Vagina (tissue), 2 donors: ENCODE results near the gene IL19. TPM values are rescaled to one million over a fixed set of nuclear protein-coding genes. Genes with fewer than 3 reads are reported as not detected.

Experiments used
- DNase-seq, 2 donors: peaks; one replicate each; pipeline ENCODE4 v3.0.0-alpha.2; 2017; ENCODE audit errors: extremely low spot score in 2 of 2
- H3K27ac ChIP-seq: fragments of 200-600 bp; sonication (generic); one replicate; pipeline ENCODE4 v1.5.1; 2019
- H3K27me3 ChIP-seq: fragments of 200-600 bp; sonication (generic); one replicate; pipeline ENCODE4 v1.5.1; 2019
- H3K36me3 ChIP-seq, 2 donors: fragments of 200-600 bp; sonication (generic); one replicate each; pipeline ENCODE4 v1.5.1; 2017 to 2019
- H3K4me1 ChIP-seq: fragments of 200-600 bp; sonication (generic); one replicate; pipeline ENCODE4 v1.5.1; 2019
- H3K4me3 ChIP-seq, 2 donors: fragments of 200-600 bp; sonication (generic); 1 replicate in 1 of 2; 2 replicates in 1 of 2; pipeline ENCODE4 v1.5.1; 2016 to 2019
- H3K9me3 ChIP-seq: fragments of 200-600 bp; sonication (generic); one replicate; pipeline ENCODE4 v1.5.1; 2019
- POLR2A ChIP-seq, 2 donors: fragments of 450-650 bp; IDR thresholded peaks; one replicate each; pipeline ENCODE4 v1.6.1; 2017; ENCODE audit warnings: antibody characterized with exemption in 2 of 2, mild to moderate bottlenecking in 2 of 2, moderate library complexity in 2 of 2
- POLR2AphosphoS5 ChIP-seq, 2 donors: sonication (generic); formaldehyde crosslinking; IDR thresholded peaks; one replicate each; pipeline ENCODE4 v1.9.0; 2017; ENCODE audit warnings: antibody characterized with exemption in 2 of 2, mild to moderate bottlenecking in 2 of 2, low read depth in 1 of 2; ENCODE audit not compliant: insufficient read depth in 1 of 2
- intact Hi-C: fragments of 100-400 bp; cut with DNase I; formaldehyde crosslinking; loops from one replicate; pipeline ENCODE4 v1.15.1; 2023
- small RNA-seq: library from RNA; depleted of rRNA; stranded (forward); fragments of <200 nt; gene quantifications from one replicate; pipeline ENCODE3, GENCODE V24; 2016
- total RNA-seq: library from RNA; depleted of rRNA; stranded (reverse); fragments of >200 nt; gene quantifications from one replicate; pipeline ENCODE4 v1.2.3, GENCODE V29; 2016
- TF ChIP-seq, protein P1 (sequence below), 3 experiments: fragments of 450-650 bp in 2 of 3; fragments of 200-600 bp in 1 of 3; sonication (generic) in 1 of 3; IDR thresholded peaks; one replicate each; pipeline ENCODE4 v1.5.1; 2017 to 2019; ENCODE audit warnings: antibody characterized with exemption in 3 of 3, mild to moderate bottlenecking in 2 of 3, moderate library complexity in 2 of 3

The IL19 gene
- total RNA-seq, 1 donor from 2014 or later: not detected

- no peaks in the 10 kb centered on the region for H3K9me3 ChIP-seq
- no peaks in the 10 kb centered on the region for H3K27me3 ChIP-seq
- TF ChIP-seq POLR2A (IDR thresholded peaks at IDR 0.05) (no peak), POLR2AphosphoS5 (IDR thresholded peaks at IDR 0.05; ENCODE audit: insufficient read depth in 1 of 2, low read depth in 1 of 2) (no peak)
- TF ChIP-seq, protein P1, sequence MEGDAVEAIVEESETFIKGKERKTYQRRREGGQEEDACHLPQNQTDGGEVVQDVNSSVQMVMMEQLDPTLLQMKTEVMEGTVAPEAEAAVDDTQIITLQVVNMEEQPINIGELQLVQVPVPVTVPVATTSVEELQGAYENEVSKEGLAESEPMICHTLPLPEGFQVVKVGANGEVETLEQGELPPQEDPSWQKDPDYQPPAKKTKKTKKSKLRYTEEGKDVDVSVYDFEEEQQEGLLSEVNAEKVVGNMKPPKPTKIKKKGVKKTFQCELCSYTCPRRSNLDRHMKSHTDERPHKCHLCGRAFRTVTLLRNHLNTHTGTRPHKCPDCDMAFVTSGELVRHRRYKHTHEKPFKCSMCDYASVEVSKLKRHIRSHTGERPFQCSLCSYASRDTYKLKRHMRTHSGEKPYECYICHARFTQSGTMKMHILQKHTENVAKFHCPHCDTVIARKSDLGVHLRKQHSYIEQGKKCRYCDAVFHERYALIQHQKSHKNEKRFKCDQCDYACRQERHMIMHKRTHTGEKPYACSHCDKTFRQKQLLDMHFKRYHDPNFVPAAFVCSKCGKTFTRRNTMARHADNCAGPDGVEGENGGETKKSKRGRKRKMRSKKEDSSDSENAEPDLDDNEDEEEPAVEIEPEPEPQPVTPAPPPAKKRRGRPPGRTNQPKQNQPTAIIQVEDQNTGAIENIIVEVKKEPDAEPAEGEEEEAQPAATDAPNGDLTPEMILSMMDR (IDR thresholded peaks at IDR 0.05): no peak
- peaks cover 14% of the 10 kb centered on the region for H3K4me1 ChIP-seq
- H3K36me3 ChIP-seq: no peaks in the 10 kb centered on the region
- H3K27ac ChIP-seq: no peak overlapping the region
- DNase-seq: no peak
- no peak overlapping the region for H3K4me3 ChIP-seq
- intact Hi-C loops: no loop called here
Observed at GRCh38 chr1:206886831-206887230, 116.3 kb downstream of the IL19 start.

DNA sequence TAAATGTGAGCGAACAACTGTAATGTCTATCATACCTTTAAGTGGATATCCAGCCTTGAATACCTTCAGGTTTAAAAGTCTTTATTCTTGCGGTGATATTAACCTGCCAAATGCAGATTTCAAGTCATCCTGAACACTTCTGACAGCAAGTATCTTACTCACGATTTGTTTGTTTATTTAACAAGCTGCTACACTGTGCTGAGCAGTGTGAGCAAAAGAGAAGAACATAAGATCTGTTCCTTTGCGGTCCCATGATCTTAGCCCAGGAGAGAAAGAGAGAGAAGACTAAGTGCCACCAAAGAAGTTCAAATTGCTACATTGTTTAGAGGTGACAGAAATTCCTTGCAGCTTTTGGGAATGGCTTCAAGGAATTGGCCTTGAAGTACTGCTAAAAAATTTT lies 117.1 kb downstream of the IL19 start:
- TF ChIP-seq, protein P1 (IDR thresholded peaks at IDR 0.05): no peak
- TF ChIP-seq POLR2AphosphoS5 (IDR thresholded peaks at IDR 0.05; ENCODE audit: insufficient read depth in 1 of 2, low read depth in 1 of 2) (no peak), POLR2A (IDR thresholded peaks at IDR 0.05) (no peak)
- Histone ChIP-seq H3K4me1 (peaks cover 14% of the 10 kb centered on the region), H3K4me3 (no peak overlapping the region), H3K27me3 (no peaks in the 10 kb centered on the region), H3K36me3 (no peaks in the 10 kb centered on the region), H3K27ac (no peak overlapping the region), H3K9me3 (no peaks in the 10 kb centered on the region)
- no peak for DNase-seq
- intact Hi-C loops: no loop called here

GRCh38 chr1:206890125-206891060 lies 119.8 kb downstream of the IL19 start:
- Histone ChIP-seq H3K4me3 (no peak overlapping the region), H3K27me3 (no peaks in the 10 kb centered on the region), H3K9me3 (no peaks in the 10 kb centered on the region), H3K27ac (no peak overlapping the region), H3K4me1 (peaks cover 17% of the 10 kb centered on the region), H3K36me3 (no peaks in the 10 kb centered on the region)
- TF ChIP-seq, protein P1 (IDR thresholded peaks at IDR 0.05): no peak
- TF ChIP-seq POLR2A (IDR thresholded peaks at IDR 0.05) (no peak), POLR2AphosphoS5 (IDR thresholded peaks at IDR 0.05; ENCODE audit: insufficient read depth in 1 of 2, low read depth in 1 of 2) (no peak)
- intact Hi-C loops: no loop called here
- no peak for DNase-seq

GRCh38 chr1:206891412-206891811 lies 120.8 kb downstream of the IL19 start:
- no peak overlapping the region for H3K4me3 ChIP-seq
- no peak for TF ChIP-seq POLR2A (IDR thresholded peaks at IDR 0.05)
- TF ChIP-seq, protein P1 (IDR thresholded peaks at IDR 0.05): no peak
- no peak for TF ChIP-seq POLR2AphosphoS5 (IDR thresholded peaks at IDR 0.05; ENCODE audit: insufficient read depth in 1 of 2, low read depth in 1 of 2)
- no peaks in the 10 kb centered on the region for H3K27me3 ChIP-seq
- H3K4me1 ChIP-seq: peaks cover 27% of the 10 kb centered on the region
- no peak overlapping the region for H3K27ac ChIP-seq
- no peaks in the 10 kb centered on the region for H3K9me3 ChIP-seq
- no peak for DNase-seq
- H3K36me3 ChIP-seq: no peaks in the 10 kb centered on the region
- intact Hi-C loops: no loop called here

Small RNA genes within 50 kb of the gene (small RNA-seq; reads per million reads assigned to genes)
- gene RF00019: not detected

Other genes with a start within 250 kb of the IL19 start
- gene EIF2D, start 158.3 kb upstream of the IL19 start, total RNA-seq: 48.9 TPM
- gene DYRK3, start 135.2 kb upstream of the IL19 start, total RNA-seq: 5.9 TPM
- gene MAPKAPK2, start 85.9 kb upstream of the IL19 start, total RNA-seq: 51.1 TPM
- gene IL10, start 1.7 kb downstream of the IL19 start, total RNA-seq: 2.7 TPM
- not detected for gene IL20, start 94.8 kb downstream of the IL19 start, total RNA-seq
- gene IL24, start 126.7 kb downstream of the IL19 start, total RNA-seq: 1.5 TPM
- gene FCMR, start 151.2 kb downstream of the IL19 start, total RNA-seq: 12.3 TPM
- 0.25 TPM for gene PIGR, start 175.7 kb downstream of the IL19 start, total RNA-seq
- not detected for gene FCAMR, start 199.7 kb downstream of the IL19 start, total RNA-seq